ENCODE results near the gene PMPCA.

DNA sequence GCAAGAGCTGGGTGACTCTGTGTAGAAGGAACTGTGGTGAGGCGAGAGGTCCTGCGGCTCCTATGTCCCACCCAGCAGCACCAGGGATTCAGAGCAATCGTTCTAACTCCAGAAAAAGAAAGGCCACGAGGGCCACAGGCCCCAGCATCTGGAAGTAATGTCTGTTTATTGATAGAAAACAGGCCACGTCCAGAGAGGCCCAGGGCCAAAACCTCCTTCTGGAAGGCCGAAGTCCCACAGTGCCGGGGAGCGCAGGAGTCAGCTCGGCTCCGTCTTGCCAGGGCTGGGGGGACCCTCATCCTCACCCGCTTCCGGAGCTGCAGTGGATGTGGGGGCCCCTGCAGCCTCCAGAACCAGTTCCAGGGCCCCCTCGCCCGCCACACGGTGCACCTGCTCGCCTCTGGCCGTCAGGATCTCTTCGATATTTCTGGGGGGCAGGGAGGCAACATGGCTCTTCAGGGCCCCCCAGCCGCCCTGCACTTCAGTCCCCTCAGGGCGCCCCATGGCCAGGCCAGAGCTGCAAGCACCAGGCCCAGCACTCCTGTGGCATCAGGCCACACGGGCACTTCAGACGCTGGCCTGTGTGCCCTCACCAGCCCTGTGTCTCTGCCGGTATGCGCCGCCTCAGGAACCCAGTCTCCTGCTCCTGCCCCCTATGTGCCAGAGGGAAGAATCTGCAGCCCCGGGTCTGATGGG, 48.6 kb upstream of the PMPCA start:
- no peak for TF ChIP-seq CTCF (optimal IDR thresholded peaks at IDR 0.05 in 1 of 3, IDR thresholded peaks at IDR 0.05 in 1 of 3, conservative IDR thresholded peaks at IDR 0.05 in 1 of 3; ENCODE audit: extremely low read depth in 1 of 3, insufficient read depth in 2 of 3, low read length in 3 of 3)
- no peak for TF ChIP-seq EZH2 (IDR thresholded peaks at IDR 0.05; ENCODE audit: low read length)

Data from keratinocyte (primary cell).